ENCODE measurements around the gene USP48. TPM values are rescaled to one million over a fixed set of nuclear protein-coding genes. Genes with fewer than 3 reads are reported as not detected.

Gene USP48
- total RNA-seq, 1 donor from 2014 or later = 61.8 TPM

- Mint-ChIP-seq H3K9me3 (peaks cover 7% of the 10 kb centered on the region), H3K4me3 (no peak overlapping the region), H3K27me3 (ENCODE audit: low read depth) (no peaks in the 10 kb centered on the region), H3K36me3 (ENCODE audit: low read depth) (peaks cover 50% of the 10 kb centered on the region), H3K27ac (ENCODE audit: unreplicated experiment) (no peak overlapping the region), H3K4me1 (no peaks in the 10 kb centered on the region)
- DNase-seq (ENCODE audit: low read depth, low spot score) = no peak
- no peak for TF ChIP-seq CTCF (conservative IDR thresholded peaks at IDR 0.05)
Measured at GRCh38 chr1:21687081-21687529, 95.8 kb downstream of the USP48 start.

DNA sequence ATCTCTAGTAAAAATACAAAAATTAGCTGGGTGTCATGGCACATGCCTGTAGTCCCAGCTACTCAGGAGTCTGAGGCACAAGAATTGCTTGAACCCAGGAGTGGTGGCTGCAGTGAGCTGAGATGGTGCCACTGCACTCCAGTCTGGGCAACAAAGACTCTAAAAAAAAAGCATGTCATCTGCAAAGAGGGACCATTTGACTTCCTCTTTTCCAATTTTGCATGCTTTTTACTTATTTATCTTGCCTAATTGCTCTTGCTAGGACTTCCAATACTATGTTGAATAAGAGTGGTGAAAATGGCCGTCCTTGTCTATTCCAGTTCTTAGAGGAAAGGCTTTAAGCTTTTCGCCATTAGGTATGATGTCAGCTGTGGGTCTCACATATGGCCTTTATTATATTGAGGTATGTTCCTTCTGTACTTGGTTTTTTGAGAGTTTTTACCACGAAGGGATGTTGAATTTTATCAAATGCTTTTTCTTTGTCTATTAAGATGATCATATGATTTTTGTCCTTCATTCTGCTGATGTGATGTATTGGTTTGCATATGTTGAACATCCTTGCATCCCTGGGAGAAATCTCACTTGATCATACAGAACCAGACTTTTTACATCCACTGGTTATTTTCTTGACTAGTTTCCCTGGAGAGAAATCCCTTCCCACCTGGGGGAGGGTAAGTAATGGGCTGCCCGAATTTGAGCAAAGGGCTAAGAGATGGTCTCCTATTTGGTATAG, 96.8 kb downstream of the USP48 start:
- Mint-ChIP-seq H3K9me3 (peaks cover 7% of the 10 kb centered on the region), H3K27me3 (ENCODE audit: low read depth) (no peaks in the 10 kb centered on the region), H3K27ac (ENCODE audit: unreplicated experiment) (no peak overlapping the region), H3K4me3 (no peak overlapping the region), H3K36me3 (ENCODE audit: low read depth) (peaks cover 54% of the 10 kb centered on the region), H3K4me1 (no peaks in the 10 kb centered on the region)
- no peak for DNase-seq (ENCODE audit: low read depth, low spot score)
- TF ChIP-seq CTCF (conservative IDR thresholded peaks at IDR 0.05) = no peak

DNA sequence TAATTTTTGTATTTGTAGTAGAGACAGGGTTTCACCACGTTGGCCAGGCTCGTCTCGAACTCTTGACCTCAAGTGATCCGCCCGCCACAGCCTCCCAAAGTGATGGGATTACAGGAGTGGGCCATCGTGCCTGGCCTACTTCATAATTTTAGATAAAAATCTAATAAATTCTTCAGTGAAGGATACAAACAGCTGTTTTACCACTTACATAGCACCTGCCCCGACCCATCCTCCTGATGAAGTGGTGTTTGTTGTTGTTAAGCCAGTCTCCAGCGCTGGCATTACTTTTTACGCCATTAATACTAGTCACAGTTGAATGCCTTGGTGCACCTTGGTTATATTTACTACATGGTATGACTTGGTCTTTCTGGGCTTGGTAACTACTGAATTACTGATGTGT, 101.5 kb downstream of the USP48 start:
- H3K27me3 Mint-ChIP-seq (ENCODE audit: low read depth) = no peaks in the 10 kb centered on the region
- no peak for TF ChIP-seq CTCF (conservative IDR thresholded peaks at IDR 0.05)
- H3K9me3 Mint-ChIP-seq = peaks cover 7% of the 10 kb centered on the region
- no peak overlapping the region for H3K27ac Mint-ChIP-seq (ENCODE audit: unreplicated experiment)
- no peak for DNase-seq (ENCODE audit: low read depth, low spot score)
- H3K4me3 Mint-ChIP-seq = no peak overlapping the region
- peaks cover 40% of the 10 kb centered on the region for H3K36me3 Mint-ChIP-seq (ENCODE audit: low read depth)
- no peaks in the 10 kb centered on the region for H3K4me1 Mint-ChIP-seq

GRCh38 chr1:21680918-21681317, 102.0 kb downstream of the USP48 start:
- H3K4me3 Mint-ChIP-seq = no peak overlapping the region
- H3K27ac Mint-ChIP-seq (ENCODE audit: unreplicated experiment) = no peak overlapping the region
- no peaks in the 10 kb centered on the region for H3K27me3 Mint-ChIP-seq (ENCODE audit: low read depth)
- H3K4me1 Mint-ChIP-seq = no peaks in the 10 kb centered on the region
- H3K9me3 Mint-ChIP-seq = peaks cover 3% of the 10 kb centered on the region
- peaks cover 35% of the 10 kb centered on the region for H3K36me3 Mint-ChIP-seq (ENCODE audit: low read depth)
- no peak for DNase-seq (ENCODE audit: low read depth, low spot score)
- TF ChIP-seq CTCF (conservative IDR thresholded peaks at IDR 0.05) = no peak

DNA sequence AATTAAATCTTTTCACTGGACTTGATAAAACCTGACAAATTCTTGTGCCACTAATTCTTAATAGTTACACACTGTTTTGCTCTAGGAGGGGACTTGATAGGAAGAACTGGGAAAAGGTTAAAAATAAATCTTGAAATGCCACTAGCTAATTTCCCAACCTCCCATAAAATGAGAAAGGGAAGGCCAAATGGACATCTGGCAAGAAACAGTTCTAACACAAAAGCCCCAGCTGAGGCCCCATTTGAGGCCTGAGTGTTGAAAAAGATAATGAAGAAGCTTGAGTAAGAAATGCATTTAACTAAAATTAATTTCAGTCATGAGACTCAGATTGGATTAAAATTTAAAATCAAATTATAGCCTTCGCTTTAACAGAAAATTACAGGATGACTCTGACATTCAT, 102.6 kb downstream of the USP48 start:
- Mint-ChIP-seq H3K4me1 (no peaks in the 10 kb centered on the region), H3K36me3 (ENCODE audit: low read depth) (peaks cover 30% of the 10 kb centered on the region), H3K4me3 (no peak overlapping the region), H3K9me3 (peaks cover 3% of the 10 kb centered on the region), H3K27me3 (ENCODE audit: low read depth) (no peaks in the 10 kb centered on the region), H3K27ac (ENCODE audit: unreplicated experiment) (peak overlapping the region; percentile 76)
- DNase-seq (ENCODE audit: low read depth, low spot score) = no peak
- TF ChIP-seq CTCF (conservative IDR thresholded peaks at IDR 0.05) = no peak

Measured in neural crest cell (in vitro differentiated cells).